ENCODE results near the gene ALOX5. TPM values are rescaled to one million over a fixed set of nuclear protein-coding genes. Genes with fewer than 3 reads are reported as not detected.

ALOX5 gene
- total RNA-seq, 1 experiment from 2014 or later: 0.60 TPM

DNA sequence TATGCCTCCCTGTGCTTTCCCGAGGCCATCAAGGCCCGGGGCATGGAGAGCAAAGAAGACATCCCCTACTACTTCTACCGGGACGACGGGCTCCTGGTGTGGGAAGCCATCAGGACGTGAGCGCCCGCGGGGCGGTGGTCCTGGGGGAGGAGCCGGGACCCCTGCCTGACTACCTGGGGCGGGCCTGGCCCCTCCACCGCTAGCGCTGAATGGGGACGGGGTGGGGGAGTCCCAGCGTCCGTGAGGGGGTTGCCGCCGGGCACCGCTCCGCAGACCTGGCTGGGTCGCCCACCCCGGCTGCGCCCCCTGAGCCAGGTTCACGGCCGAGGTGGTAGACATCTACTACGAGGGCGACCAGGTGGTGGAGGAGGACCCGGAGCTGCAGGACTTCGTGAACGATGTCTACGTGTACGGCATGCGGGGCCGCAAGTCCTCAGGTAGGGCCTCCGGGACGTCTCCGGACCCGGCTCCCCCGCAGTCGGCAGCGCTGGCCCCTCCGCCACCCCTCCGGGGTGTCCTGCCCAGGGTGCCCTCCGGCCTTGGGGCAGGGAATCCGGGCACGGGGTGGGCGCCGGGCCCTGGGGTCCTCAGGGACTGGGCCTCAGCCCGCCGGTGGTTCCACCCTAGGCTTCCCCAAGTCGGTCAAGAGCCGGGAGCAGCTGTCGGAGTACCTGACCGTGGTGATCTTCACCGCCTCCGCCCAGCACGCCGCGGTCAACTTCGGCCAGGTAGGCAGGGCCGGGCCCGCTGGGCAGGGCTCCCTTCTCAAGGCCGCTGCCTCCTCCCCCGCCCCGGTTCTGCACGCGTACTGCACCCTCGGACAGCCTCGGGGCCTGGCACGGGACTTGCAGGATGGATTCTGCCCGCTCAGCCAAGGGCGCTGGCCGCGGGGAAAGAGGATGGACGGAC lies 69.3 kb downstream of the ALOX5 start:
- no peak for DNase-seq (ENCODE audit: low spot score)

- DNase-seq (ENCODE audit: low spot score): no peak
Observed at GRCh38 chr10:45444022-45444421, 70.0 kb downstream of the ALOX5 start.

DNA sequence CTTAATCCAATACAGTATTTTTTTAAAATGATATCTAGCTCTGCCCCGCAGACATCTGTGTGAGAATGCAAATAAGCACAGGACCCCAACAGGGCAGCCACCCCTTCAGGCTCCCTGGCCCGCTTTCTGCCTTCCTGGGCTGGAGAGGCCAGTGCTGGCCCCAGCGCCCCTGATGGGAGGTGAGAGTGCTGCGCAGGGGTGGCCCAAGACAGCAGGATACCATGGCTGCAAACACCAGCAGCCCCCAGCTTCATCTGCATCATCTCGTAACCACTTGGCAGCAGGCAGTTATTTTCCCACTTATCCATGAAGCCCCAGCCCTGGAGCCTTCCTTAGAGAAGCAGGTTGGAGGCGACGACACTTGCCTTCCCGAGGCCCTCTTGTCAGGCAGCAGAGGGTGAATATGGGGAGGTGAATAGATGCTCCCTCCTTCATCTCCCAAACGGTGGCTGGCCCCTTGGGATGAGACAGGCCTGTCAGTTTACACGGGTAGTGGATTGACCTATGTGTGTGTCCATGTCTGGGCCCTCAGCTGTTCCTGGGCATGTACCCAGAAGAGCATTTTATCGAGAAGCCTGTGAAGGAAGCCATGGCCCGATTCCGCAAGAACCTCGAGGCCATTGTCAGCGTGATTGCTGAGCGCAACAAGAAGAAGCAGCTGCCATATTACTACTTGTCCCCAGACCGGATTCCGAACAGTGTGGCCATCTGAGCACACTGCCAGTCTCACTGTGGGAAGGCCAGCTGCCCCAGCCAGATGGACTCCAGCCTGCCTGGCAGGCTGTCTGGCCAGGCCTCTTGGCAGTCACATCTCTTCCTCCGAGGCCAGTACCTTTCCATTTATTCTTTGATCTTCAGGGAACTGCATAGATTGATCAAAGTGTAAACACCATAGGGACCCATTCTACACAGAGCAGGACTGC lies 71.2 kb downstream of the ALOX5 start:
- DNase-seq (ENCODE audit: low spot score): no peak

- DNase-seq (ENCODE audit: low spot score): no peak
Observed at GRCh38 chr10:45446858-45447257, 72.8 kb downstream of the ALOX5 start.

DNA sequence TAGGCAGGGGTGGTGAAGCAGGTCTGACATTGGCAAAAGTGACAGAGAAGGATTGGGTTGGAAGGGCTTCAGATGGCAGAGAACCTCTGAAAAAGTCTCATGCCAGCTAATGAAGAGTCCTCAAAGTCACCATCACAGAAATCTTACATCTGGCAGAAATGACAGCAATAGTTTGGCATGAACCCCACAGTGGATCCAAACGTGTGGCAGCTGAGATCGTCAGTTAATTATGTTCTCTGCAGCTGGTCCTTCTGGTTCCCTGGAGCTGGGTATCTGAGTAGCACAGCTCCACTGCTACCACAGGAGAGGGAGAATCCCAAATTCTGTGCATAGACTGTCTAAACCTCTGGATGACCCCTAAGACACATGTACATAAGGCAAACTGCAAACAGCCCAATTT lies 73.4 kb downstream of the ALOX5 start:
- no peak for DNase-seq (ENCODE audit: low spot score)

GRCh38 chr10:45450866-45451265 lies 76.8 kb downstream of the ALOX5 start:
- DNase-seq (ENCODE audit: low spot score): no peak

DNA sequence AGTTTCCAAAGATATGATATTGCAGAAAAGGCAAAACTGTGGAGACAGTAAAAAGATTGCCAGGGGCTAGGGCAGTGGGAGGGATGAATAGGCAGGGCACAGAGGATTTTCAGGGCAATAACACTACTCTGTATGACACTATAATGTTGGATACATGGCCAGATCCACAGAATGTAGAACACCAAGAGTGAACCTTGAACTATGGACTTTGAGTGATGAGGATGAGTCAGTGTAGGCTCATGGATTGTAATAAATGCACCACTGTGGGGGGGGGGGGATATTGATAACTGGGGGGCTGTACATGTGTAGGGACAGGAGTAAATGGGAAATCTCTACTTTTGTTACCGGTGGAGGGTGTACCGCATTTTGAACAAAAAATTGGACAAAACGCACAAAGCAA lies 77.4 kb downstream of the ALOX5 start:
- DNase-seq (ENCODE audit: low spot score): no peak

DNA sequence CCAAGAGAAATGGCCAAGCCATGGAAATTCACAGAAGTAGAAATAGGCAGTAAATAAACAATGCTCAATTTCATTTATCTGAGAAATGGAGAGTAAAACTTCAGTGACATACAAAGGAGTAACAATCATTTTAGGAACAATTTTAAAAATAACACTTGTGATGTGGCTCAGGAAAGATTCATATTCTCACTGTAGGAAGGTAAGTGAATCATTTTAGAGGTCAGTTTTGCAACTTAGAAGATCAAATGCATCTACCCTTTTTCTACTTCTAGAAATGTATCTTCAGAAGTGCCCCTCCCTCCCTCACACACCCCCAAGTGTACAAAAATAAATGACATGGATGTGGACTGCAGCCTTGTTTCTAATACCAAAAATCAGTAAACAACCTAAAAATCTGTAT lies 78.3 kb downstream of the ALOX5 start:
- no peak for DNase-seq (ENCODE audit: low spot score)

- DNase-seq (ENCODE audit: low spot score): no peak
Observed at GRCh38 chr10:45452743-45453452, 78.9 kb downstream of the ALOX5 start.

DNA sequence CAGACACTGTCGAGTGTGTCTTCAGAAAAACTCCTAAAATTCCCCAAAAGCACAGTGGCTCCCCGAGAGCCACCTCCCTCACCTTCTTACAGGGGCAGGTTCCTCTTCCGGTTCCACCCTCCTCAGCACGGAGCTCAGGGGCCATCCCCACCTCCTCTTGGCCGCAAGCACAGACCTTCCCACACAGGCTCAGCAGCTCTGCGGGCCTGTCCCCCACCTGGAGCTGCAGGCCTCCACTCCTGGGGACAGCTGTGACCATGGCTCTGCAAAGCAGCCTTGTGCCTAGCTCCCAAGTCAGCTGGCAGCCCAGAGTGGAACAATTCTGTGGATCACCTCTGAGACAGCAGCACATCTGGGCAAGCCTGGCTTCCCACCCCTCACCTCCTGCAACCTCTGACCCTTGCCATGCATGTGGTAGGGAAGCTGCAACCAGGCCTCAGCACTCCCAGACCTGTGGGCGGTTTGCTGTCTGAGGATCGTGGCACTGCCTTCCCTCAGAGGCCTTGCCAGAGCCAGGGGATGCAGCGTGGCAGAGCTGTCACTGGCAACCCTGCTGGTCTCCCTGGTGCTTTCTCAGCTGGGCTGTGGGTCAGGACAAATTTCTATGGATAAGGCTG lies 79.7 kb downstream of the ALOX5 start:
- no peak for DNase-seq (ENCODE audit: low spot score)

GRCh38 chr10:45454262-45454661 lies 80.2 kb downstream of the ALOX5 start:
- no peak for DNase-seq (ENCODE audit: low spot score)

DNA sequence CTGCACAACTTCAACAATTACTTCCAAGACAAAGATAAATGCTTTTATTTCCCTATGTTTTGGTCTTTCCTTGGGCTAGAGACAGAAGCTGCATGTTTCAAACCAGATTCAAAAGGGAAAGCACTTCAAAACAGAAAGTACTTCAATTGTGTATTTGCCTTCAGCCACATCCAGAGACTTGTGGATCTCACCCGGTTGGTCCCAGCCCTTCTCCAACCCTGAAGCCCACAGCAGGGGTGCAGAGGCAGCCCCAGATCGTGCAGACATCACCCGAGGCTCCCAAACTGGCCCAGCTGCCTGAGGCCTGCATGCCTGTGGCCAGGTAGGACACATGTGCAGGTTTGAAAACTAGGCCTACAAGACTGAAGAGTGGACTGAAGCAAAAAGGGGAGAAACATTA lies 80.8 kb downstream of the ALOX5 start:
- no peak for DNase-seq (ENCODE audit: low spot score)

DNA sequence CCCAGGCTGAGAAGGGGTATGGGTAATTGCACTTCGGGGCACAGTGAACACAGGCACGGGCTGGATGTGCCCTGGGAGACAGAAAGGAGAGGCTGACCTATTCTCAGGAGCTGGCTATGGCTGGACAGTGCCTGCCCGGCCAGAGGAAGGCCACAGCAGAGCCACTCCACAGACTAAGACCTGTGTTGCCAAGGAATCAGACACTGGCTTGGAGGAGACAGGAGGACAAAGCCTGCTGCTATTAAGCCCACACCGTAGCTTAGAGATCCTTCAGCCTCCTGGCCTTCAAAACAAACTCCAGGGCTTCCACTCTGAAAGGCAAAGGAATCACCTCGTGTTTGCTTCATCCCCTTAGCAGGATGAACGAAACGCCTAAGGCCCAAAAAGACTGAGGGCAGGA lies 82.2 kb downstream of the ALOX5 start:
- no peak for DNase-seq (ENCODE audit: low spot score)

DNA sequence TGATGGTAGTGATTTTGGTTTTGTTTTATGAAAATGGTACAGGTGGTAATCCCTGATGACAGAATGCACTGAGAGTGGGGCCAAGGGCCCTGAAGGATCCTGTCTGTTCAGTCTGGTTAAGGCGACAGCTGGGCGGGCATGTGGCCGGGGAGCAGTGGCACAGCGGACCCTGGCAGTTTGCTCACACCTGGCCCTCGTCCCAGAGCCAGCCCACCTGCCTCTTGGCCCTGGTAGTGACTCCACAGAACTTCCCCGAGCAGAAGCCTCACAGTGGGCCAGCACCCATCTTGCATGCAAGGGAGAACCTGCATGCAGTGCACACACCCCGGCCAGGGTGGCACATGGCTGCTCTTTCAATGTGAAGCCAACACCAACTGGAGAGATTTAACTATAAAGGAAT lies 82.8 kb downstream of the ALOX5 start:
- DNase-seq (ENCODE audit: low spot score): no peak

DNA sequence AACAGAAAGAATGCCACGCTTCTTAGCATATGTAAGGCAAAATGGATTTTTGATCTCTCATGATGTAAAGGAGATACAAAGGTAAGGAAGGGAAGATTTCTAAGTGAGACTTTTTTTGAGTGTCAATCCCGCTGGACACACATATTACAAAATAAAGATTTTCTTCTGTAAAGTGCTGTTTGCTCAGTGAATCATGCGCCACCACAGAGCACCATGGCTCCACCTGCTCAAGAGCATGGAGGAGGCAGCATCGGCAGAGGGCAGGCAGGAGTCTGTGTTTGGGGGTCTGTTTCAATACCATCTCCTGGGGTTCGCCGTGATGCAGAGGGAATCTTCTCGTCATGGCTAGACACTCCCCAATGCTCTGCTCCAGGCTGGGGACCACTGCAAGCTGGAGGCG lies 83.5 kb downstream of the ALOX5 start:
- no peak for DNase-seq (ENCODE audit: low spot score)

DNA sequence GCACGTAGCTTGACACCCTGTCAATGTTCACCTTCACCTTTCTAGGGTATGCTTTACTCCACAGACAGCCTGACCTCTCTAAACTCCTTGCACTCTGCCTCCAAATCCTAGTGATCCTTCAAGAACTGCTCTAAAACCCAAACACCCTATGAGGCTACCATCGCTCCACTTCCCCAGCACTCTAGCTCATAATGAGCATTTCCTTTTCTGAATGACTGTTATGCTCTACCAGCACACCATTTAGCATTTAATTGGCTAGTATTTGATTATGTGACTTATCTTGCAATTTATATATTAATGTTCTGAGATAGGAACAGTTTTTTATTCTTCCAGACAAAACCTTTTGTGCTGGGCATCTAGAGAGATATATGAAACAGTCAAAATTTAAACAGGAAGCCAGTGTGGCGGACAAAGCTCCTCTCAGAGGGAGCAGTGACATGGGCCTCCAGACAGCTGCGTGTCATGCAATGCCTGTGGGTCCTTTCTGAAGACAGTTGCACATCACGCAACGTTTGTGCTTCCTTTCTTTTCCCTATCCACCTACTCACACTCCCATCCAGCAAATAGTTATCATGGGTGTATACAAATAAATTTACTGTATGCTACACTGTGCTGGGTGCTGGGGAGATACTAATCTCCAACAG lies 86.3 kb downstream of the ALOX5 start:
- DNase-seq (ENCODE audit: low spot score): no peak

DNA sequence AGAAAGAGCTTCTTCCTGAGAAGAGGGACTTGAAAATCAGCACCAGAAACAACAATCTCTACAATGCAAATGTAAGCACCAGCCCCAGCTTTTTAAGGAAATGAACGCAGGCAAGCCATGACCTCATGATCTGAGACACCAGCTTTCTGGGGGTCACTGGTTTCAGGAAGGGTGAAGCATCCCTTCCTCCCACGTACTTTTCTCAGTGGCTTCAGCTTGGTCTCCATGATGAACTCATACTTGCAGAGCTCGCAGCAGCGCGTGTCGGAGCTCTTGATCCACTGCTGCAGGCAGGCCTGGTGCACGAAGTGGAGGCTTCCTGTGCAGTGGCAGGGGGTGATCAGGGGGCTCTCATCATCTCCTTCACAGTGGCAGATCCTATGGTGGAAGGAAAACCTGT lies 87.0 kb downstream of the ALOX5 start:
- DNase-seq (ENCODE audit: low spot score): no peak

DNA sequence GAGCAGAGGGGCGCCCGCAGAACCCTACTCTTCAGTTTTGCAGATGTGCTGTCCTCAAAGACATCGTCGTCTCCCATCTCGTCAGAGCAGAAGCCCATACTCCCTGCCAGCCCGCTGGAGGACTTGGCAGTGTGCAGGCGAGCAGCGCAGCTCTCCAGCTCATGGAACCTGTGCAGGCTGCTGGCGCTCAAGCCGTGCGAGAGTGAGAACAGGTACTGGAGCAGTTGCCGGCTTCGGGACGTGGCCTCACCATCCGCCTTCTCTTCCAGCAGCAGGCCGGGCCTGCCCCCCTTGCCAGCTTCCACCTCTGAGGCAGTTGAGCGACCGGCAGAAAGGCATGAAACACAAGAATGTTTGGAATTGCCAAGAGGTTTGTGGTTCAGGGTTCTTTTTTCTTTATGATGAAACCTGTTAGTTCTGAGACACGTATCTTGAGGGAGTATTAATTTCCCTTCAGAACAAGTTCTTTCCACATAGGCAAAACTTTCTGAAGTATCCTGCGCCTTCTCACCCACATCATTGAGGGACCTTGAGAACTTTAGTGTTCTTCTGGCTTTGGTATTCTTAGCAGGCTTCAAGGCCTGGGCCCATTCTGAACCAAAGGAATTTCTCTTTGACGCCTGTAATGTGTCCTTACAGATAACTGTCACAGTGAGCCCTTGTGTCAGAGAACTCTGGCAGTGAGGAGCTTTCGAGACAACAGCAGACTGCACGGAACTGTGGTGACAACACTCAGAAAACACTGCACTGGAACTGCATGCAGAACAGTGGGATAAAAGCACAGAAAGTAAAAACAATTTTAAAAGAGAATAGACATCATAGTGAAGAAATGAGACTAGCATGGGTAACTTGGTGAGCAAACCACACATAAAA lies 89.5 kb downstream of the ALOX5 start:
- DNase-seq (ENCODE audit: low spot score): no peak

GRCh38 chr10:45464958-45465567 lies 91.0 kb downstream of the ALOX5 start:
- DNase-seq (ENCODE audit: low spot score): peak; percentile 67

DNA sequence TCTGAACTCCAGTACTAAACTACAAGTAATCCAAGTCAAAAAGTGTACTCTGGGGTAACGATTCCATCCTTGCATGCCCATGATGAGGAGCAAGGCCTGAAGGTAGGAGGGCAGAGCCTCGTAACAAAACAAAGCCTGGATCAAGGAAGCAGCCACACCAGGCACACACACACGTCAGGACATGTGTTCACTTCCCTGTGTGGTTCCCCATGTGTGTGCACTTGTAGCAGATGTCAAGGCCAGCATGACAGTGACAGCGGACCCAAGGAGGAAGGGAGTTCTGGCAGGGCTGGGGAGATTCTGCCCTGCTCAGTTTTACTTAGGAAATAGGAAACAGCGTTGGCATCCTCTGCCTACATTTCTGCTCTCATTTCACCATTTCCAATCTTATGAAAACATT lies 92.8 kb downstream of the ALOX5 start:
- DNase-seq (ENCODE audit: low spot score): no peak
